Stimulated activated CD4-positive, alpha-beta T cell treated with anti-CD3 and anti-CD28 coated beads, Interleukin-4, amount 100 ng/mL, for 24 hours (primary cell): ENCODE measurements around the gene ZNF563.
A peak's percentile ranks its signal among the peaks of the same experiment; 100 is the strongest.
"Not testable (repeated sequence)": the region's sequence is repeated elsewhere in the genome, so short reads cannot be mapped to it uniquely, and the experiment has no call there.

ENCODE experiments used
- DNase-seq: peaks from one replicate; pipeline ENCODE4 v3.0.0-alpha.2; 2020

ZNF563 gene

DNA sequence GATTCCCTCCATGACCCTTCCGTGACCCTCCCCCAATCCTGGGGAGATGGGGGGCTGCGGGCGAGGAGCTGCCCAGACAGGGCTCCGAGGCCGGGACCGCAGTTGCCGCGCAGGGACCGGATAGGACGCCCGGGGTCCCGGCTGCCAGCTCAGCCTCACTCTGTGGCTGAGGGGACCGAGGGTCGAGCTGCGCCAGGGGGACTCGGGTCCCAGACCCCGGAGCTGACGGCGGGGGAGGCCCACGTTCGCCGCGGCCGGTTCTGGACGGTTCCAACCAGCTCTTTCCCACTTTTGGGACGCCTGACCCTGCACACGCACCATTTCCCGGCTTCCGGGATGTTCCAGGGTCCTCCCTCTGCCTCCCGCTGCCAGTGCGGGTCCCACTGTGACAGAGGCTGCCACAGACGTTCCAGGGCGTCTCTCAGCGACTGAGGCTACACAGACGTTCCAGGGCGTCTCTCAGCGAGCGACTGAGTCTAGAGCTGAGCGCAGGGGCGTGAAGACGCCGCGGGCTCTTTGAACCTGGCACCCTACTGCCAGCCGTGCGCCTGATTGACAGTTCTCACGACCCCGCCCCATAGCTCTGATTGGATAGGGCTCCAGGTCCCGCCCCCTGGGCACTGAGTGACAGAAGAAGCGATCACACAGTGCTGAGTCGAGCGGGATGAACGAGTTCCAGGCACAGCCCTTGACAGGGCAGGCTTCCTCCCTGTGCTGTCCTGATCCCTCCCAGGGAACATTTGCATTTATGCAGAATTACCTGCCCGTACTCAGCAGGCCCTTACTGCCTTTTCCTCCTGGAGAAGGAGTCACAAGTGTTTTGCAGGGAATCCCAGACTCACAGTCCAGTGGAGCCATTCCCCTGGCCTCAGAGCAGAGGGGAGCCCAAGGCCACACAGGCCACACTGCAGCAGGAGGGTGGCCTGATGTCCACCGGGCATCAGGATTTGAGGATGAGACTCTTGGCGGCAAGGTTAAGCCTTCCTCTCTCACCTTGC is at the start of gene ZNF563:
Gene ZNF563 (minus strand): TSS at position 472 of the 998 bp plus-strand sequence. CDS start 151 bp downstream, at position 321.
- DNase-seq = peak; percentile 99

GRCh38 chr19:12380444-12380737 is 47.0 kb upstream of the ZNF563 start:
- DNase-seq = no peak

DNA sequence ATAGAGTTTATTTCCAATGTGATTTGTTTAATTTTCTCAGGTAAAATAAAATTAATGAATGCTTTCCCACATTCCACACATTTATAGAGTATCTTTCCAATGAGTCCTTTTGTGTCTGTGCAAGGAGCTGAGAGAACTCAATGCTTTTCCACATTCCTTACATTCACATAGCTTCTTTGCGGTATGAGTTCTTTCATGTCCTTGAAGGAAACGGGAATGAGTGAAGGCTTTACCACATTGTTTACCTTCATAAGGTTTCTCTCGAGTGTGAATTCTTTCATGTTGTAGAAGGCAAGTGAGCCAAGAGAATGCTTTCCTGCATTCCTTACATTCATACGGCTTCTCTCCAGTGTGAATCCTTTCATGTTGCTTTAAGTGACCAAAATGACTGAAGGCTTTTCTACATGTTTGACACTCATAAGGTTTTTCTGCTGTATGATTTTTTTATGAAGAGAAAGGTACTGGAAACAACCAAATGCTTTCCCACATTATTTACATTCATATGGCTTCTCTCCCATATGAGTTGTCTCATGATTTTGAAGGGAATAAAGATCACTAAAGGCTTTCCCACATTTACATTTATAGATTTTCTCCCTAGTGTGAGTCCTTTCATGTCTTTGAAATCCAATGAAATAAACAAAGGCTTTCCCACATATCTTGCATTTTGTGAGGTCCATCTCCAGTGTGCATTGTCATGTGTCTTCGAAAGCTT is 46.5 kb upstream of the ZNF563 start:
- DNase-seq = no peak

- no peak for DNase-seq
Measured at GRCh38 chr19:12374026-12374425, 40.6 kb upstream of the ZNF563 start.

DNA sequence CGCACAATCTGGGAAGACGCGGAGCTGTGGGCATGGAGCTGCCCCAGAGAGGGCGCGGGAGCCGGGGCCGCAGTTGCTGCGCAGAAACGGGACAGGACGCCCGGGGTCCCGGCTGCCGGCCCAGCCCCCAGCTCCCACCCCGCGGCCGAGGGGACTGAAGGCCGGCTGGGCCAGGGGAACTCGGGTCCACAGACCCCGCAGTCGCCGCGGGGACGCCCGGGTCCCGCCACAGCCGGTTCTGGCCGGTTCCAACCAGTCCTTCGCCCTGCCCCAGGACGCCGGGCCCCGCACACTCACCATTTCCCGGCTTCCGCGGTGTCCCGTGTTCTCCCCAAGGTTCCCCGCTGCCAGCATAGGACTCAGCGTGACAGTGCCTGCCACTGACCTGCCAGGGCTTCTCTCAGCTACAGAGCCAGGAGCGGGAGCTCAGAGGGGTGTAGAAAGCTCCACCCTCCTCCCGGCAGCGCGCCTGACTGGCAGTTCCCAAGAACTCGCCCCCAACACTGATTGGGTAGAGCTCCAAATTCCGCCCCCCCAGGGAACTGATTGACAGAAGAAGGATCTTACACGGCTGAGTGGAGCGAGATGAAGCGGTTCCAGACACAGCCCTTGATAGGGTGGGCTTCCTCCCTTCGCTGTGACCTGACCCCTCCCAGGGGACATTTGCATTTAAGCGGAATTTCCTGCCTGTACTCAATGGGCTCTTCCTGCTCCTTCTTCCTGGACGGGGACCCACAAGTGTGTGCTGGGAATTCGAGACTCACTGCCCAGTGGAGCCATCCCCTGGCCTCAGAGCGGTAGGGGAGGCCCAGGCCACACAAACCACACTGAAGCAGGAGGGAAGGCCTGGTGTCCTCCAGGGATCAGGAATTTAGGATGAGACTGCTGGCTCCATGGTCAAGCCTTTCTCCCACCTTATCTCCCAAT is 32.1 kb upstream of the ZNF563 start, which contains the start of gene ZNF442:
Gene ZNF442 (minus strand): TSS at position 448 of the 927 bp plus-strand sequence. CDS start 2,052 bp downstream, outside the sequence.
- peak; percentile 92 for DNase-seq

- DNase-seq = peak; percentile 4
Measured at GRCh38 chr19:12364391-12365235, 31.2 kb upstream of the ZNF563 start.

- not testable (repeated sequence) for DNase-seq
Measured at GRCh38 chr19:12362236-12362635, 28.8 kb upstream of the ZNF563 start.

DNA sequence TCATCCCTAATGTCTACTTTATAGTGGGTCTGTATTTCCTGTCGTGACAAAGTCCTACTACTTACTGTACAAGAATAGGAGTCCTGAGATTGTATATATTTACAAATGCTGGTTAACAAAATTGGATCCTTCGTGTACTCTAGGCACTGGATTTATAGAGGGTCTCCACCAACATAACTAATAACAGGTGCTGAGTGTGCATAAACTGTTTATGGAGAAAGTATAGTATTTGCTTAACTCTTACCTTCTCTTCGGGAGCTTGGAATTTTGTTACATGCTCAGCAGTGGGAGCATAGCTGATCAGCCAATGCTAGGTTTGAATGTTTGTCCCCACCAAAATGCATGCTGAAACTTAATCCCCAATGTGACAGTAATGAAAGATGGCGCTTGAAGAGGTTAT is 19.9 kb upstream of the ZNF563 start:
- no peak for DNase-seq

DNA sequence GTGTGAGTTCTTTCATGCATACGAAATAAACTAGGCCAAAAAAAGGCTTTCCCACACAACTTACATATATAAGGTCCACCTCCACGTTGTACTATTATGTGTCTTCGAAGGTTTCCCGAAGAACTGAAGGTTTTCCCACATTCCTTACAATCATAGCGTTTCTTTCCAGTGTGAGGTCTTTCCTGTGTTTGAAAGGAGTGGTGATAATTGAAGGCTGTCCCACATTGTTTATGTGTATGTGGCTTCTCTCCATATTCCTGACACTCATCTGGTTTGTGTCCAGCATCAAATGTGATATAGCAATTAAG is 17.4 kb upstream of the ZNF563 start:
- no peak for DNase-seq

GRCh38 chr19:12350185-12350889 is 16.9 kb upstream of the ZNF563 start:
- no peak for DNase-seq

DNA sequence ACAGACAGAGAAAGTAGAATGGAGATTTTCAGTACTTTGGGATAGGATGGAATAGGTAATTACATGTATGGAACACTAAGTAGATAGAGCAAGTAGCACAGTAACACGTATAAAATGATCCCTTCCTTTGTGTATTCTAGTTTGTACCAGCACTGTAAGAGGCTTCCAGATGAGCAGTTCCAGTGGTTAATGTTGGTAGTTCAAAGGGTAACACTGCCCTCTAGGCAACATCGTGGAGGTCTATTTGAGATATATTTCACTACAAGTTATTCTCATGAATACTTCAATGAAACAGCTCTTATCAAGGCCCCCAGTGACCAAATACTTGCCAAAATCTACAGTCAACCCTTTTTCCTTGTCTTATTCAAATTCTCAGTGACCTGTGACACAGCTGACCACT is 13.5 kb upstream of the ZNF563 start:
- DNase-seq = peak; percentile 16

GRCh38 chr19:12345197-12345596 is 11.8 kb upstream of the ZNF563 start:
- DNase-seq = no peak

DNA sequence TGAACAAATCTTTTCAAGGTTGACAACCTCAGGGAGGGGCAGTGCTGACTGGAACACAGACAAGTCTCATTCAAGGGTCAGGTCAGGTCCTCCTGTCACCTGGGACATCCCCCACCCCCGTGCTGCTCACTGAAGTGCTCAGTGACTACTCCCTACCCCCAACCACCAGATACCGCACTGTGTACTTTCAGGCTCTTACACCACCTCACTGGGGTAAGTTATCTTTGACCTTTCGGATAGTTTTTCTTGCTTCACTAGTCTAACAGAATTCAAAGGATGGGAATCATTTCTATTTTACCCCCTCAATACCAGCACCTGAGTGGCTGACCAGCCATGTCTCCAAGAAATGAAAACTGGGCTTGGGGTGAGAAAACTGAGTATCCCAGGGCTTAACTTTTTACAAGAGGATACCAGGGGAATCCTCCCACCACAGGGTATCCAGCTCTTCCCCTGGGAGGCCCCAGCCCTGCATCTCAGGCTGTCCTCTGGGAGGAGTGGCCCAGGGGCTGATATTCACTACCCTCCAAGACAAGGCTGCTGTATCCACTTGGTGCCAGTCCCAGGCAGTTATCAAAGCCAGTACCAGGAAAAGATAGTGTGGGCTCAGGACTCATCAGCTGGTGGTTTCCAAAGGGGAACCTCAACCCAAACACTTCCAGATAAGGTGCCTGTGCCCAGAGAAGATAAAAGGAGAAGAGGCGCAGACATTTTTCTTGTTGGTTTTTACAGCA is 2.1 kb downstream of the ZNF563 start:
- peak; percentile 82 for DNase-seq

DNA sequence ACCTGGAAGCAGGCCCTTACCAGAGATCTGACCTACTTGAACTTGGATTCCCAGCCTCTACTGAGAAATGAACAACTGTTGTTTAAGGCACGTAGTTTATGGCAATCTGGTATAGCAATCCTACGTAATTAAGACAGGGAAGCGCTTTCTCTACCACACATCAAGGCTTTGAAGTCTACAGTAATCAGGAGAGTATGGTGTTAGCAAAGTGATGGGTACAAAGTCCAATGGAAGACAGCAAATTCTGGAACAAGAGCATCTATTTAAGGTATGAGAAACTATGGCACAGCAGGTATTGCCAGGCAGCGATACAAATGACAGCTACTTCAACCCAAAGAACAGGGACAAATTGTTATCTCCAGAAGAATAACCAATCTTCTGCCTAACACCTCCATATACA is 3.1 kb downstream of the ZNF563 start:
- DNase-seq = no peak

DNA sequence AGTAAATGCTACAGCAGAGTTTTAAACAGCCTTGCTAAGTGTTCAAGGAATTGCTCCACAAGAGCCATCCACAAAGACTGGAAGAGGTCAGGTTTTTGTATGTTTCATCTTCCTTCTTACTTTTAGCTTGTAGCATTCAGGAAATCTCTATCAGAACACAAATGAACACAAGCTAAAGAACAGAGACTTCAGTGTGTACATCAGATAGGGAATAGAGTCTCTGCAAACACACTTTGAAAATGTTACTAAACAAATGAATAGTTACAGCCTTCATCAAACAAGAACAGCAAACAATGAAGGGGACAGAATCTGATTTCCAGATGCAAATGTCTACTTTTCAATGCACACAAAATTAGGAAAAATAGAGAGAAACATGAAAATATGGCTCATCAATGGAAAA is 7.7 kb downstream of the ZNF563 start:
- no peak for DNase-seq

DNA sequence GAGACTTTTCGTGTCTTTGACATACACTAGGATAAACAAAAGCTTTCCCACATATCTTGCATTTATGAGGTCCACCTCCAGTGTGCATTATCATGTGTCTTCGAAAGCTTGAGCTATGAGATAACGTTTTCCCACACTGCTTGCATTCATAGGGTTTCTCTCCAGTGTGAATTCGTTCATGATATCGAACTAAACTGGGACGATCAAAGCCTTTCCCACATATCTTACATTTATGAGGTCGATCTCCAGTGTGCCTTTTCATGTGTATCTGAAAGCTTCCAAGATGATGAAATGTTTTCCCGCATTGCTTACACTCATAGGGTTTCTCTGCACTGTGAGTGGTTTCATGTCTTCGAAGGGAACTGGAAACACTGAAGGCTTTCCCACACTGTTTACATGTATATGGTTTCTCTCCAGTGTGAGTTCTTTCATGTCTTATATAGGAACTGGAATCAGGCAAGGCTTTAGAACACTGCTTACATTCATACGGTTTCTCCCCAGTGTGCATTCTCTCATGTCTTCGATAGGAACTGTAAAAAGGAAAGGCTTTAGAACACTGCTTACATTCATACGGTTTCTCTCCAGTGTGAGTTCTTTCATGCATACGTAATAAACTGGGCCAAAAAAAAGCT is 14.5 kb downstream of the ZNF563 start:
- DNase-seq = no peak

DNA sequence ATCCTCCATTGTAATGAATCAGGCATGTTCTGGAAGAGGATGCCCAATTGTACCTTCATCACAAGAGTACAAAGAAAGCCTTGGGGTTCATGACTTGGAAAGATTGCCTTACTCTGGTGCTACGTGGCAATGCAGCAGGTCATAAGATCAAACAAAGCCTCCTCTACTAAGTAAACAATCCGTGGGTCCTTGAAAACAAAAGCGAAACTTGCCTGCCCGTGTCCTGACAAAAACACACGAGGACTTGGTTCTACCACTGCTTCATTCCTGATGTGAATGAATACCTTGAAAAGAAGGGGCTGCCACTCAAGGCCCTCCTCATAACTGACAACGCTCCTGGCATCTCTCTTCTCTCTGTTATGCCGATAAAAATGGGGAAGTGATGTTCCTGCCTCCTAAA is 18.9 kb downstream of the ZNF563 start:
- DNase-seq = no peak

- not testable (repeated sequence) for DNase-seq
Measured at GRCh38 chr19:12308891-12309290, 24.5 kb downstream of the ZNF563 start.

DNA sequence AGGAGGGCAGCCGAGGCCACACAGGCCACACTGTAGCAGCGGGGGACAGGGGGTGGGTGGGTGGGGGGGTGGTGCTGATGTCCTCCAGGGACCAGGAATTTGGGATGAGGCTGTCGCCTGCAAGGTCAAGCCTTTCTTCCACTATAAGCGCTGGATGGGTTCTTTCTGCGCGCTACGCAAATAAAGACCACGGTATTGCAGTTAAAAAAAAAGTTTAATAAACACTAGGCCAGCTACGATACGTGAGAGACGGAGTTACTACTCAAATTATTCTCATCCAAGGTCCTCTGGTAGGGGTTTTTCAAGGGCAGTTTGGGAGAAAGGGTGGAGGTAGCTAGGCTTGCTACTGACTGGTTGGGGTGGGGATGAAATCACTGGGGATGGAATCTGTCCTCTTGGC is 38.2 kb downstream of the ZNF563 start:
- no peak for DNase-seq
